Peyer's patch (tissue), 4 donors: Measurements from ENCODE around the gene TNNC1.

Source experiments
- POLR2A ChIP-seq, 2 donors: fragments of 450-650 bp; IDR thresholded peaks; one replicate each; pipeline ENCODE4 v1.5.1; 2017; ENCODE audit warnings: antibody characterized with exemption in 2 of 2, mild to moderate bottlenecking in 2 of 2, moderate library complexity in 2 of 2
- TF ChIP-seq, protein P1 (sequence below), 6 experiments: fragments of 450-650 bp in 4 of 6; fragments of 200-600 bp in 2 of 6; sonication (generic) in 1 of 6; IDR thresholded peaks; one replicate each; pipeline ENCODE4 v1.5.1; 2017 to 2019; ENCODE audit warnings: antibody characterized with exemption in 6 of 6, mild to moderate bottlenecking in 3 of 6, moderate library complexity in 1 of 6

DNA sequence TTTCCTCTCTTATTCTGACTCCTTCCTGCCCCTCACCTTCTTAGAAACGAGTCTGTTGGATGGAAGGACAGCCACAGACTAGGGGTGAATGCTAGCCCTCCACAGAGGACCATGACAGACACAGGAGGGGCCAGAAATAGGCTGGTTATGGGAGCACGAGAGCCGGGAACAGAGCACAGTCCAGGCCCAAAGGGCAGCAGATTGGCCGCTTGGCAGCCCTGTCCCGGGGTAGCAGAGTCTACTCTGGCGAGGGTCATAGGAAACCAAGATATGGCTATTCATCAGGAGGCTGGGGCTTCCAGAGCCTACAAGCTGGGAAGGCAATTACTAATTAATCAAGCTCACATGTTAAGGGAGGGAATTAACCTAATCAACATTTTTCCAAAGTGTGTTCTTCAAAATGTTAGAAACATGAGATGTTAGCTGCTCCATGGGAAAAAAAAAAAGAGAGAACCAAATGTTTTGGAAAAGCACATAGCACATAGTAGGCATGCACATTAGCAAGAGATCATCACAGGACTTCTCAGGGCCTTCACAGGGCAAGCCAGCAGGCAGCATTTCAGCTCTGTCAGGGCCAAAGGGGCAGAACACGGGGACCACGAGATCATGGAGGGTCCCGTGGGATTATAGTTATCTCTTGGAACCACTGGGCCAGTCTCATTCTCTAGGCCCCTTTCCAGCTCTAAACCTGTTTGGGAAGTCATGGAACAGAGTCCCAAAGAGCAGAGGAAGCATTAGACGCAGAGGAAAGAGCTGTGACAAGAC is 22.2 kb downstream of the TNNC1 start:
- TF ChIP-seq, protein P1, sequence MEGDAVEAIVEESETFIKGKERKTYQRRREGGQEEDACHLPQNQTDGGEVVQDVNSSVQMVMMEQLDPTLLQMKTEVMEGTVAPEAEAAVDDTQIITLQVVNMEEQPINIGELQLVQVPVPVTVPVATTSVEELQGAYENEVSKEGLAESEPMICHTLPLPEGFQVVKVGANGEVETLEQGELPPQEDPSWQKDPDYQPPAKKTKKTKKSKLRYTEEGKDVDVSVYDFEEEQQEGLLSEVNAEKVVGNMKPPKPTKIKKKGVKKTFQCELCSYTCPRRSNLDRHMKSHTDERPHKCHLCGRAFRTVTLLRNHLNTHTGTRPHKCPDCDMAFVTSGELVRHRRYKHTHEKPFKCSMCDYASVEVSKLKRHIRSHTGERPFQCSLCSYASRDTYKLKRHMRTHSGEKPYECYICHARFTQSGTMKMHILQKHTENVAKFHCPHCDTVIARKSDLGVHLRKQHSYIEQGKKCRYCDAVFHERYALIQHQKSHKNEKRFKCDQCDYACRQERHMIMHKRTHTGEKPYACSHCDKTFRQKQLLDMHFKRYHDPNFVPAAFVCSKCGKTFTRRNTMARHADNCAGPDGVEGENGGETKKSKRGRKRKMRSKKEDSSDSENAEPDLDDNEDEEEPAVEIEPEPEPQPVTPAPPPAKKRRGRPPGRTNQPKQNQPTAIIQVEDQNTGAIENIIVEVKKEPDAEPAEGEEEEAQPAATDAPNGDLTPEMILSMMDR (IDR thresholded peaks at IDR 0.05): no peak
- no peak for TF ChIP-seq POLR2A (IDR thresholded peaks at IDR 0.05)
